Neuronal stem cell (in vitro differentiated cells): ENCODE results near the gene BAD.

ENCODE experiments used
- DNase-seq: peaks from one replicate; pipeline ENCODE4 v3.0.0-alpha.2; 2013; ENCODE audit warnings: low spot score
- H2AFZ ChIP-seq: one replicate; pipeline ENCODE4 v1.6.1; 2013; ENCODE audit warnings: mild to moderate bottlenecking, low read length, inconsistent platforms
- H2AK5ac ChIP-seq: 2 replicates; pipeline ENCODE4 v1.6.1; 2013; ENCODE audit warnings: low read depth, mild to moderate bottlenecking, inconsistent platforms, low read length, moderate library complexity, mixed read lengths
- H2BK120ac ChIP-seq: 2 replicates; pipeline ENCODE4 v1.6.1; 2013; ENCODE audit warnings: low read depth, mild to moderate bottlenecking, inconsistent platforms, low read length, moderate library complexity, mixed read lengths
- H2BK12ac ChIP-seq: one replicate; pipeline ENCODE4 v1.6.1; 2013; ENCODE audit warnings: low read length, inconsistent platforms
- H2BK15ac ChIP-seq: 2 replicates; pipeline ENCODE4 v1.6.1; 2013; ENCODE audit warnings: mild to moderate bottlenecking, low read length, inconsistent platforms, mixed read lengths
- H2BK5ac ChIP-seq: one replicate; pipeline ENCODE4 v1.6.1; 2013; ENCODE audit warnings: inconsistent platforms, mild to moderate bottlenecking, low read length, moderate library complexity
- H3K14ac ChIP-seq: one replicate; pipeline ENCODE4 v1.6.1; 2013; ENCODE audit warnings: low read length, inconsistent platforms
- H3K18ac ChIP-seq: 2 replicates; pipeline ENCODE4 v1.6.1; 2013; ENCODE audit warnings: low read length, inconsistent platforms
- H3K23ac ChIP-seq: 2 replicates; pipeline ENCODE4 v1.6.1; 2013; ENCODE audit warnings: low read depth, mild to moderate bottlenecking, mixed read lengths, low read length, inconsistent platforms; ENCODE audit not compliant: poor library complexity
- H3K27ac ChIP-seq: replicated peaks from 3 replicates; pipeline ENCODE4 v1.5.1; 2013; ENCODE audit warnings: low read length, inconsistent platforms
- H3K27me3 ChIP-seq, 3 experiments: 2 replicates each; pipeline ENCODE4 v1.6.1; 2013; ENCODE audit warnings: low read length in 3 of 3, mild to moderate bottlenecking in 2 of 3, inconsistent platforms in 1 of 3, low read depth in 1 of 3, mixed read lengths in 1 of 3, moderate library complexity in 1 of 3; ENCODE audit not compliant: control insufficient read depth in 3 of 3, insufficient read depth in 3 of 3
- H3K36me3 ChIP-seq, 2 donors: replicated peaks in 1 of 2; 2 replicates each; pipeline ENCODE4 v1.6.1; 2013; ENCODE audit warnings: low read length in 2 of 2; ENCODE audit not compliant: control insufficient read depth in 2 of 2, insufficient read depth in 2 of 2
- H3K4ac ChIP-seq: 2 replicates; pipeline ENCODE4 v1.6.1; 2013; ENCODE audit warnings: inconsistent platforms, mild to moderate bottlenecking, low read length, moderate library complexity
- H3K4me1 ChIP-seq, 2 donors: 1 replicate in 1 of 2; 2 replicates in 1 of 2; pipeline ENCODE4 v1.6.1; 2013; ENCODE audit warnings: low read length in 2 of 2, low read depth in 1 of 2; ENCODE audit not compliant: control insufficient read depth in 2 of 2, insufficient read depth in 1 of 2
- H3K4me2 ChIP-seq: one replicate; pipeline ENCODE4 v1.6.1; 2013; ENCODE audit warnings: mild to moderate bottlenecking, low read length, inconsistent platforms; ENCODE audit not compliant: insufficient read depth, poor library complexity, severe bottlenecking
- H3K4me3 ChIP-seq, 2 donors: 2 replicates each; pipeline ENCODE4 v1.5.1; 2013; ENCODE audit warnings: low read length in 2 of 2, mild to moderate bottlenecking in 2 of 2, inconsistent platforms in 1 of 2, moderate library complexity in 1 of 2
- H3K79me1 ChIP-seq: one replicate; pipeline ENCODE4 v1.6.1; 2013; ENCODE audit warnings: low read depth, mild to moderate bottlenecking, inconsistent platforms, low read length, moderate library complexity
- H3K9ac ChIP-seq: one replicate; pipeline ENCODE4 v1.6.1; 2013; ENCODE audit warnings: mild to moderate bottlenecking, low read depth, low read length, inconsistent platforms; ENCODE audit not compliant: poor library complexity
- H3K9me3 ChIP-seq, 2 donors: replicated peaks in 1 of 2; 2 replicates each; pipeline versions ENCODE3 to v1.6.1; 2013; ENCODE audit warnings: low read length in 2 of 2, mild to moderate bottlenecking in 2 of 2, inconsistent platforms in 1 of 2, low read depth in 1 of 2, mixed read lengths in 1 of 2, moderate library complexity in 1 of 2; ENCODE audit not compliant: control insufficient read depth in 2 of 2, insufficient read depth in 1 of 2
- H4K8ac ChIP-seq: one replicate; pipeline ENCODE4 v1.6.1; 2013; ENCODE audit warnings: low read depth, mild to moderate bottlenecking, inconsistent platforms, low read length, moderate library complexity
- H4K91ac ChIP-seq: one replicate; pipeline ENCODE4 v1.6.1; 2013; ENCODE audit warnings: low read length, low read depth, mild to moderate bottlenecking, inconsistent platforms; ENCODE audit not compliant: poor library complexity
- WGBS, 2 donors: extraction: QIAGEN DNeasy Blood & Tissue Kit; methylation state at CpG; one replicate each; pipeline ENCODE4 v1.1.7; 2013; ENCODE audit warnings: missing lambda C conversion rate in 2 of 2, mixed read lengths in 1 of 2; ENCODE audit not compliant: insufficient read length in 2 of 2, insufficient replicate concordance in 1 of 2; ENCODE audit errors: extremely low coverage in 2 of 2; 5-methylcytosine and 5-hydroxymethylcytosine counted together

The BAD gene

DNA sequence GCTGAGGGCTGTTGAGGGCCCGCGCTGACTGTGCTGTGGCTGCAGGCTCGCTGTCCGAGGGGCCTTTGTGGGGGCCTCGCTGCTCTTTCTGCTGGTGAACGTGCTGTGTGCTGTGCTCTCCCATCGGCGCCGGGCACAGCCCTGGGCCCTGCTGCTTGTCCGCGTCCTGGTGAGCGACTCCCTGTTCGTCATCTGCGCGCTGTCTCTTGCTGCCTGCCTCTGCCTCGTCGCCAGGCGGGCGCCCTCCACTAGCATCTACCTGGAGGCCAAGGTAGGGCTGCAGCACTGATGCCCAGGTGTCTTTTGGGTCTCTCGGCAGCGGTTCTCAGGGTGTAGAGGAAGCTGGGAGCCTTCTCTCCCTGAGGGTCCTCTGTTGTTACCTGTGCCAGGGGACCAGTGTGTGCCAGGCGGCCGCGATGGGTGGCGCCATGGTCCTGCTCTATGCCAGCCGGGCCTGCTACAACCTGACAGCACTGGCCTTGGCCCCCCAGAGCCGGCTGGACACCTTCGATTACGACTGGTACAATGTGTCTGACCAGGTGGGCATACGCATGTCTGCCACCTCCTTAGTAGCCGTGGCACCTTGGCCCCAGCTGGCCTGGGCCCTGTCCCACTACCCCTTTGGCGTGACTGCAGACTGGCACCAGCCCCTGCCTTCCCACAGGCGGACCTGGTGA is 3.3 kb upstream of the BAD start:
- Histone ChIP-seq H4K8ac (no peak overlapping the region), H4K91ac (no peak overlapping the region), H3K4me2 (no peak overlapping the region), H2AK5ac (peak overlapping the region; percentile 84), H2AFZ (no peak overlapping the region), H2BK120ac (peak overlapping the region; percentile 81), H3K36me3 (peaks cover 0 to 5% of the 10 kb centered on the region in 2 donors), H2BK15ac (no peak overlapping the region), H3K4ac (no peak overlapping the region), H3K27me3 (peaks cover 24 to 37% (median 36%) of the 10 kb centered on the region in 3 experiments), H3K4me3 (no peak overlapping the region), H3K79me1 (peaks cover 4% of the 10 kb centered on the region), H3K18ac (no peak overlapping the region), H3K27ac (no peak overlapping the region), H3K14ac (peak overlapping the region; percentile 89), H2BK12ac (peak overlapping the region; percentile 90), H3K9ac (peak overlapping the region; percentile 44), H3K9me3 (no peaks in the 10 kb centered on the region), H3K23ac (peak overlapping the region; percentile 34), H2BK5ac (no peak overlapping the region), H3K4me1 (peaks cover 9 to 10% of the 10 kb centered on the region in 2 donors)
- no peak for DNase-seq
- WGBS, 2 donors, result no CpG with 5 or more reads among the region's 33 CpGs

DNA sequence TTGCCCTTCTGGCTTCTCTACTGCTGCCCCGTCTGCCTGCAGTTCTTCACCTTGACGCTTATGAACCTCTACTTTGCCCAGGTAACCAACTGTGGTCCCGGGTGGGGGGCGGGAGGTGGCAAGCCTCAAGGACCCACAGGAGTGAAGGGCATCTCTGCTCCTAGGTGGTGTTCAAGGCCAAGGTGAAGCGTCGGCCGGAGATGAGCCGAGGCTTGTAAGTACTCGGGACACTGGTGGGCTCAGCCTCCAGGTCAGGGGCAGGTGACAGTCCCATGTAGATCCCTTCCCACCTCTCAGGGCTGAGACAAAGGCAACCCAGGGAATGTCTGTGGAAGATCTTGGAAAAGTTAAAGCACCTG is 2.3 kb upstream of the BAD start:
- Histone ChIP-seq H3K27ac (no peak overlapping the region), H3K27me3 (peaks cover 14 to 26% (median 25%) of the 10 kb centered on the region in 3 experiments), H3K14ac (peak overlapping the region; percentile 17), H2BK12ac (no peak overlapping the region), H4K8ac (no peak overlapping the region), H3K4me1 (peaks cover 5 to 9% of the 10 kb centered on the region in 2 donors), H2BK120ac (no peak overlapping the region), H2AFZ (no peak overlapping the region), H2AK5ac (peak overlapping the region; percentile 98), H3K4me2 (peak overlapping the region; percentile 18), H3K4ac (no peak overlapping the region), H3K4me3 (no peak overlapping the region), H3K9me3 (no peaks in the 10 kb centered on the region), H4K91ac (no peak overlapping the region), H3K23ac (no peak overlapping the region), H3K18ac (no peak overlapping the region), H2BK15ac (peak overlapping the region; percentile 37), H3K36me3 (peaks cover 2 to 12% of the 10 kb centered on the region in 2 donors), H3K9ac (peak overlapping the region; percentile 75), H3K79me1 (peaks cover 6% of the 10 kb centered on the region), H2BK5ac (no peak overlapping the region)
- DNase-seq, result no peak
- WGBS, 2 donors, result no CpG with 5 or more reads among the region's 9 CpGs

DNA sequence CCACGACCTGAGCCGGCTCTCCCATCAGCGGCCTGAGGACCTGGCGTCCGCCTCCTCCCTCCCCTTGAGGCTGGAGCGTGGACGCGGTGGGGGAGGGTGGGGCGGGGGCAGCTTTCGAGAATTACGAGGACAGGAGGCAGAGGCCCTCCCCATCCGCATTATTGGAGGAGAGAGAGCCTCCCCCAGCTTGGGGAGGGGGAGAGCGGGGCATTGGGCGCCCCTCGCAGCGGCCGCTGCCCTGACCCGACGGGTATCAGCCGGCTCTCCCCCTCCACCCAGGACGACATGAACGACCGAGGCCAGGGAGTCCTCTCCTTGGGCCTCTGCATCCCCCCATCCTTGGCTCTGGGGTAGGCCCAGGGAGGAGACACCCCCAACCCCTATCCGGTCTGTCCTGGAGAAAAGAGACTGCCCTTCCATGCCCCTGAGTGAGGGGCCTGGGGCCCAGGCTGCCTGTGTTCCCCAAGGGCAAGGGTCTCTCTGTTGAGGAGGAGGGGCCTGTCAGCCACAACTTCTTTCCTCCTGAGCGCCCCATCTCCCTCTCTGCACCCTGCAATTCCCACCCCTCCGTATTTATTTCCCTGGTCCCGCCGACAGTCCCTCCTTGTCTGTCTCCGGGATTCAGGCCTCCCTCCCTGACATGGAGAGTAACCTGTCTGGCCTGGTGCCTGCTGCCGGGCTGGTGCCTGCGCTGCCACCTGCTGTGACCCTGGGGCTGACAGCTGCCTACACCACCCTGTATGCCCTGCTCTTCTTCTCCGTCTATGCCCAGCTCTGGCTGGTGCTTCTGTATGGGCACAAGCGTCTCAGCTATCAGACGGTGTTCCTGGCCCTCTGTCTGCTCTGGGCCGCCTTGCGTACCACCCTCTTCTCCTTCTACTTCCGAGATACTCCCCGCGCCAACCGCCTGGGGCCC is 1.7 kb upstream of the BAD start:
- WGBS, 2 donors, result no CpG with 5 or more reads among the region's 40 CpGs
- no peak for DNase-seq
- H3K18ac ChIP-seq, result peak overlapping the region; percentile 84

More for the DNA sequence above, 1.7 kb upstream of the BAD start:
- Histone ChIP-seq H4K91ac (no peak overlapping the region), H3K14ac (peak overlapping the region; percentile 17), H3K23ac (peak overlapping the region; percentile 73), H3K4me3 (peak overlapping the region; percentile 68 to 91), H3K79me1 (peaks cover 6% of the 10 kb centered on the region), H4K8ac (peak overlapping the region; percentile 48), H3K27me3 (peaks cover 8 to 20% (median 19%) of the 10 kb centered on the region in 3 experiments), H3K9ac (peak overlapping the region; percentile 75), H3K4ac (no peak overlapping the region), H2BK15ac (peak overlapping the region; percentile 37), H2BK120ac (no peak overlapping the region), H2AK5ac (peak overlapping the region; percentile 98), H3K4me1 (peaks cover 3 to 9% of the 10 kb centered on the region in 2 donors), H2AFZ (peak overlapping the region; percentile 99), H3K27ac (no peak overlapping the region), H3K4me2 (peak overlapping the region; percentile 81), H2BK5ac (no peak overlapping the region), H2BK12ac (no peak overlapping the region), H3K36me3 (peaks cover 2 to 16% of the 10 kb centered on the region in 2 donors), H3K9me3 (no peaks in the 10 kb centered on the region)
